HUDEP-2 (cell line): ENCODE data around the gene ACTN2.

Experiments
- DNase-seq, 76 experiments: peaks; one replicate each; lab custom pipeline; 2025; ENCODE audit not compliant: unreplicated experiment in 76 of 76; lab: John Stamatoyannopoulos, UW

ACTN2 gene

GRCh38 chr1:236812334-236813030 lies 126.2 kb downstream of the ACTN2 start:
- no peak for DNase-seq
